NB4 (cell line): Measurements from ENCODE around the gene FGF7.

Experiments used
- DNase-seq: peaks from one replicate; pipeline ENCODE4 v3.0.0; 2010; ENCODE audit warnings: low read depth
- H3K4me3 ChIP-seq: one replicate; pipeline ENCODE4 v1.5.1; 2011; ENCODE audit warnings: mild to moderate bottlenecking, low read depth, low read length, moderate library complexity
- MAX ChIP-seq: IDR thresholded peaks from 2 replicates; pipeline ENCODE4 v1.6.1; 2011; ENCODE audit warnings: low read depth, low read length
- MYC ChIP-seq: IDR thresholded peaks from 2 replicates; pipeline ENCODE4 v1.6.1; 2011; ENCODE audit warnings: low read depth, low read length
- POLR2A ChIP-seq: IDR thresholded peaks from 2 replicates; pipeline ENCODE4 v1.6.1; 2011; ENCODE audit warnings: mild to moderate bottlenecking; ENCODE audit not compliant: insufficient read length; ENCODE audit errors: extremely low read depth
- TF ChIP-seq, protein P1 (sequence below): IDR thresholded peaks from one replicate; pipeline ENCODE4 v1.5.1; 2012; ENCODE audit warnings: low read depth, low read length

FGF7 gene

GRCh38 chr15:49430046-49430445 lies 7.0 kb downstream of the FGF7 start:
- no peak overlapping the region for H3K4me3 ChIP-seq
- TF ChIP-seq MAX (no peak), MYC (no peak), POLR2A (no peak)
- TF ChIP-seq, protein P1, sequence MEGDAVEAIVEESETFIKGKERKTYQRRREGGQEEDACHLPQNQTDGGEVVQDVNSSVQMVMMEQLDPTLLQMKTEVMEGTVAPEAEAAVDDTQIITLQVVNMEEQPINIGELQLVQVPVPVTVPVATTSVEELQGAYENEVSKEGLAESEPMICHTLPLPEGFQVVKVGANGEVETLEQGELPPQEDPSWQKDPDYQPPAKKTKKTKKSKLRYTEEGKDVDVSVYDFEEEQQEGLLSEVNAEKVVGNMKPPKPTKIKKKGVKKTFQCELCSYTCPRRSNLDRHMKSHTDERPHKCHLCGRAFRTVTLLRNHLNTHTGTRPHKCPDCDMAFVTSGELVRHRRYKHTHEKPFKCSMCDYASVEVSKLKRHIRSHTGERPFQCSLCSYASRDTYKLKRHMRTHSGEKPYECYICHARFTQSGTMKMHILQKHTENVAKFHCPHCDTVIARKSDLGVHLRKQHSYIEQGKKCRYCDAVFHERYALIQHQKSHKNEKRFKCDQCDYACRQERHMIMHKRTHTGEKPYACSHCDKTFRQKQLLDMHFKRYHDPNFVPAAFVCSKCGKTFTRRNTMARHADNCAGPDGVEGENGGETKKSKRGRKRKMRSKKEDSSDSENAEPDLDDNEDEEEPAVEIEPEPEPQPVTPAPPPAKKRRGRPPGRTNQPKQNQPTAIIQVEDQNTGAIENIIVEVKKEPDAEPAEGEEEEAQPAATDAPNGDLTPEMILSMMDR, result no peak
- DNase-seq, result no peak

DNA sequence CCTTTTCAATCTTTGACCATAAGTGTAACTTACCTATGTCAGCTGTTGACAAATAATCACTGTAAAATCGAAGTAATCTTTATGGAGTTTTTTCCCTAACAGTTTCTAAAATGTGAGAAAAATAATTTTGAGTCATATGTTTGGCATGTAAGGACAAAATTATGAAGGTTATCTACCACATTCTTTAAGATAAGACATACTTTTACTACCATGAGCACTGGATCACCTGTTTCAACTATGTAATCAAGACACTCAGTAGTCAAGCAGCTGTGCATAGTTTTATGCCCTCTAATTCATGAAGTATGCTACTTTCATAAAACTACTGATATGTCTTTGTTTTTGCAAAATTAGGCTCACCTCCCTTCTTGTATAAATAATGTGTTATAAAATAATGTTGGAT lies 12.1 kb downstream of the FGF7 start:
- DNase-seq, result no peak
- TF ChIP-seq MYC, result no peak
- no peak for TF ChIP-seq MAX
- TF ChIP-seq, protein P1, result no peak
- TF ChIP-seq POLR2A, result no peak
- no peak overlapping the region for H3K4me3 ChIP-seq

GRCh38 chr15:49436751-49437150 lies 13.7 kb downstream of the FGF7 start:
- DNase-seq, result no peak
- TF ChIP-seq, protein P1, result no peak
- TF ChIP-seq POLR2A (no peak), MYC (no peak), MAX (no peak)
- no peak overlapping the region for H3K4me3 ChIP-seq

DNA sequence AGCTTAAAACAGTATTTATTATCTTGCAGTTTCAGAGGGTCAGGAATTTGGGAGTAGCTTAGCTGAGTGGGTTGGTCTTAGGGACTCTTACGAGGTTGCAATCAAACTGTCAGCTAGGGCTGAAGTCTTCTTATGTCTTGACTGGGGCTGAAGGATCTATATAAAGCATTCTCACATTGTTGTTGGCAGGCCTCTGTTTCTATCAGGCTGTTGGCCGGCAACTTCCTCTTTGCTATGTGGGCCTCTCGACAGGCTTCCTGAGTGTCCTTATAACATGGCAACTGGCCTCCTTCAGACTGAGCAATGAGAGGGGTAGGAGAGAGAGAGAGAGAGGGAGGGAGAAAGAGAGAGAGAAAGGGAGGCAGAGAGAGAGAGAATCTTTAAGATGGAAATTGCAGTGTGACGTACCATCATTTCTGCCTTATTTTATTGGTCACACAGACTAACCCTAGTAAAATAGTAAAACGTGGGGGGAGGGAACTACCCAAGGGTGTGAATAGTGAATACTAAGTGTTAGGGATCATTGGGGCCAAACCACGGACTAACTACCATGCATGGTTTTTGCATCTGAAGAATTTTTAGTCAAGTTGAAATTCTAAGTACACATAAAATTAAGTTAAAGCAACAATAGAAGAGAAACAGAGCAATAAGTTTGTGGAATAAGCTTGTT lies 16.1 kb downstream of the FGF7 start:
- peak; percentile 92 for DNase-seq
- no peak overlapping the region for H3K4me3 ChIP-seq
- TF ChIP-seq POLR2A, result peak; percentile 31
- TF ChIP-seq MYC, result peak; percentile 11
- TF ChIP-seq, protein P1, result no peak

DNA sequence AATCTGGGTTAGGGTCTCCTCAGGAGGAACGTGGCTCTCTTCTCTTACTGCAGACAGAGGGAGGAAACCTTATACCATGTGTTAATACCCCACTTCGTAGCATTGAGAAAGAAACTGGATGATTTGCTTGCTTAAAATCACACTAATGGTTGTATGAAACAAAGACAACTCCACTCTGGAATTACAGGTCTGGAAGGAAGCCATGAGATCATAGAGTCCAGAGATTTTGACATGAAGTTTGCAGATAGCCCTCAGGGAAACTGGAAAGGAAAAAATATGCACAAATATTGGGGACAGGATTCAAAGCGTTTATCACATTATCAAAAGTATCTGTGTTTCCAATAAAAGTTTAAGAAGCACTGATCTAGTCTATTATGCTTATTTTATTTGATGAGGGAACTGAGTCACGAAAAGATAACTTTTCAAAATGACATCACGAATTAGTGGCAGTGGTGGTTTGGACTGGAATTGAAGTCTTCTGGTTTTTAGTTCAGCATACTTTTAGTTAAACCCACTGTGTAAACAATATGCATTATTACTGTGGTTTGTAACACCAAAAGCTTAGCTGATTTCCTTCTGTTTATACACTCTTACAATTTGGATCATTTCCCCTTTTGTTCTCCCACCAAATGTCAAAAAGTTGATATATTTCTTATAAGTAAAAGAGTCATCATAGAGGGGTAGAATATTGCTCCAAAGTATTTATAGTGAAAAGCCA lies 16.8 kb downstream of the FGF7 start:
- DNase-seq, result peak; percentile 8
- TF ChIP-seq, protein P1, result no peak
- TF ChIP-seq MYC (no peak), MAX (no peak), POLR2A (no peak)
- no peak overlapping the region for H3K4me3 ChIP-seq
